Measurements from ENCODE around the gene COX6B2.
"Not testable (repeated sequence)": the region's sequence is repeated elsewhere in the genome, so short reads cannot be mapped to it uniquely, and the experiment has no call there.

The COX6B2 gene

DNA sequence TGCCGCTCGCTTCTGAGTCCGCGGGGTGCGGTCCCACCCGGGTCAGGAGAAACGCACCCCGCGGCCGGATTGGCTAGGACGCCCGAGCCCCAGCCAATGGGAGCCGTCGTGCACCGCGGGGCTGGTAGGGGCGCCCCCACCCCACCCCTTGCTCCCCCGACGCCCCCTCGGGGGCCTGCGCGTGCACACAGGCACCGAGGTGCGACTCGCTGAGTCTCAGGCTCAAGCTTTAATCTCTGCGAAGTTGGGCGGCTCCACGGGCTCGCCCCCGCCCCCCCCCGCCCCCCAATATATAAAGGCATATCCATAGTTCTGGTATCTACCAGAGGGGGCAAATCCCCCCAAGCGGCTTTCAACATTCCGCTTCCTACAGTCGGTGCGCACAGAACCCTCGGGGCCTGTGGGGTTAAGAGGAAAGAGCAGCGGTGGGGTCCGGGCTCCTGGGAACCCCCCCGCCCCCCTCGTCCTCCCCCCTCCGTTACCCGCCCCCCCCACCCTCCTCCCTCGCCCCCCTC, at the start of gene COX6B2:
TSS of gene COX6B2 (minus strand) at position 22 of the 515 bp plus-strand sequence. CDS start 198 bp downstream, outside the sequence.
- DNase-seq (ENCODE audit: low spot score), result no peak

- DNase-seq (ENCODE audit: low spot score), result no peak
These were observed 48.0 kb upstream of the COX6B2 start for GRCh38 chr19:55402509-55402908.

GRCh38 chr19:55401390-55401789, 46.9 kb upstream of the COX6B2 start:
- DNase-seq (ENCODE audit: low spot score), result not testable (repeated sequence)

DNA sequence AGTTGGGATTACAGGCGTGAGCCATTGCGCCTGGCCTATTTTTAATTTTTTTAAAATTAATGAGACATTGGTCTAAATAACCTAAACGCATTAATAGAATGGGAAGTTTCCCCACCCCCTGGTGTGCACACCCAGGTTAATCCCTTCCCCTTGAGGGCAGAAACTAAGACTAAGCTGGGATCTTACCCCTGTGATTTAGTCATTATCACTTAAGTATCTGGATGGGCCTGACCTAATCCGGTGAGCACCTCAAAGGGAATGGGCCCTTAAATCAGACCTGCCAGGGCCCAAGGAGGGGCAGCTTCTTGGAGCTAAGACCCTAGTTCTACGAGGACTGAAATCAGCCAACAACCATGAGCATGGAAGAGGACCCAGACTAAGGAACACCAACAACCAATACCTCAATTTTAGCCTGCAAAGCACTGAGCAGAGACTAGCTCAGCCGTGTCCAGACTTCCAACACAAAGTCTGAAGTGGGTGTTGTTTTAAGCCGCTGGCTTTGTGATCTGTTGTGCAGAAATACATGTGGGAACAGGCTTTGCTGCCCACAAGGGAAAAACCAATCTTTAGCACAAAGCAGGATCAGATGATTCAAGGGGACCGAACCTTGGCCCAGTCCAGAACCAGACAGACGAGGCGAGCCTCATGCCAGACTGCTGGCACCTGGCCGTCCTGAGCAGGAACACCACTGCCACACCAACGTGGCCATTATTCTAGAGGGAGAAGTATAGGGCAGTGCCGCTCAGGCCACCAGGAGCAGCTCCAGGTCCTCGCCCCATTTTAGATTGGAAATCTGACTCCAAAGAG, 46.0 kb upstream of the COX6B2 start:
- no peak for DNase-seq (ENCODE audit: low spot score)

GRCh38 chr19:55398200-55398925, 43.8 kb upstream of the COX6B2 start:
- no peak for DNase-seq (ENCODE audit: low spot score)

DNA sequence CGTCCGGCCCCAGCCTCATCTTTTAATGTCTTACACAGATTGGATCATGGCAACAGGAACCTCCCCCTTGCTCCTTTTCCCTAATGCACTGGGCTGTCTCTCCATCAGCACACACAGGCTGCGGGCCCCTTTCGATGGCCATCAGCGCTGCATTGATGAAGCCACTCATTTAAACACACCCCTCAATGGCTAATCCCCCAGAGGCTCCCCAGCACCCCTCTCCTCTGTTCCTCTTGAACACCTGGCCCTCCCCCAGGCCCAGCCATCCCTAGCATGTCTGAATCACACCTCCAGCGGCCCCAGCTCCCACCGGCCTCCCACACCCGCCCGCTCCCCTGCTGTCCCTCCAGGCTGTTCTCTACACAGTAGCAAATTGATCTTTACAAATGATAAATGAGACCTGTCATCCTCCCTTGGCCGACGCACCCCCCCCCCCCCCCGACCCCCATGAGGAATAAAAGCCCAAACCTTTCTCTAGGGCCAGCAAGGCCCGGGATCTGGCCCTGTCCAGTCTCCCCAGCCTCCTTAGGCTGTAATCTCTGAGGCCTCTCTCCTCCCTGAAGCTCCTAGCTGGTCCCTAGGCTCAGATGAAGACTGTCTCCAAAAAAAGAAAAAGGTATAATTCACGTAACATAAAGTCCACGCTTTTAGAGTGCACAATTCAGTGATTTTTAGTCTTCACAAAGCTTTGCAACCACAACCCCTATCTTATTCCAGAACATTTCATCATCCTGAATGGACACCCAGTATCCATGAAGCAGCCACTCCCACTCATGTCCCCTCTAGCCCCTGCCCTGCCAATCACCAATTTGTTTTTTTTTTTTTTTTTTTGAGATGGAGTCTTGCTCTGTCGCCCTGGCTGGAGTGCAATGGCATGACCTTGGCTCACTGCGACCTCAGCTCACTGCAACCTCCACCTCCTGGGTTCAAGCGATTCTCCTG, 38.6 kb upstream of the COX6B2 start:
- DNase-seq (ENCODE audit: low spot score), result no peak

DNA sequence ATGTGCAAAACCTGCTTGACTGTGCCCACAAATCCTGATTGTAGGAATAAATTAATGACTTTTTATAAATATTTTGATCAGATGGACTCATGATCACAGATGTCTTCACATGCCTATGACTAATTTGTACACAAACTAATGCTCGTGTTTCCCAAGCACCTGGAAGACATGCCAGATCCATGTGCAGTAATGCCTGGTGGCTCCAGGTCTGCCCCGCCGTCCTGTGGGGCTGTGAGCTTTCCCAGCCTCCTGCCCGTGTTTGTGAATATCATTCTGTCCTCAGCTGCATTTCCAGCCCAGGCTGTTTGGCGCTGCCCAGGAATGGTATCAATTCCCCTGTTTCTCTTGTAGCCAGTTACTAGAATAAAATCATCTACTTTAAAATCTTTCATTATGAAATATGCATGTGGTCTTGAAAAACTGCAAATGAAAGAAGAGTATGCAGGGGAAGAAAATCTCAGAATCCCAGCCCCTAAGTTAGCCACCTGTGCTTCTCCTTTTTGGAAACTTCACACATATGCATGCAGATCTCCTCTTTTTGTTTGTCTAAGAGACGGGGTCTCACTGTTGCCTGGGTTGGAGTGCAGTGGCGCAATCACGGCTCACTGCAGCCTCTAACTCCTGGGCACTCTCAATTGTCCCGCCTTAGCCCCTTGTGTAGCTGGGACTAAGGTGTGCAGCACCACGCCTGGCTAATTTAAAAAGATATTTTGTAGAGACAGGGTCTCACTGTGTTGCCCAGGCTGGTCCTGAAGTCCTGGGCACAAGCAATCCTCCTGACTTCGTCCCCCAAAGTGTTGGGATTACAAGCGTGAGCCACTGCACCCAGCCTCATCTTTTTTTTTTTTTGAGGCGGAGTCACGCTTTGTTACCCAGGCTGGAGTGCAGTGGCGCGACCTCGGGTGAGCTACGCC, 37.4 kb upstream of the COX6B2 start:
- no peak for DNase-seq (ENCODE audit: low spot score)

DNA sequence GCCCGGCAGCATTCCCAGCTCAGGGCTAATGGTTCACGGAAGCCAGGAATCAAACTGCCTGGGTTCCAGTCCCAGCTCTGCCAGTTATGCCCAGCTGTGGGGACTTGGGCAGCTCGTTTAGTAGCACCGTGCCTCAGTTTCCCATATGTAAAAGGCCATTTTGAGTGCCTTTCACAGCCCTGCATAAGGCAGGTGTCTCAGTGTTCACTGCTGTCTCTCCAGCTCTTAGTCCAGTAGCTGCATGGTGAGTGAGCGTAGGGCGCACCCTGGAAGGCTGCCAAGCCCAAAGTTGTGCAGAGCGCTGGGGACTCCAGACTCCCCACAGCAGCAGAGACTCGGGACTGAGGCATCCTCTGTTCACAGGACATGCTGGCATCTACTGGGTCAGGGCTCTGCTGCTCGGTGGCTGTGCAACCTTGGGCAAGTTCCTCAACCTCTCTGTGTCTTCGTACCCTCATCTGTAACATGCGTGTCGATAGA, 36.7 kb upstream of the COX6B2 start:
- DNase-seq (ENCODE audit: low spot score), result no peak

GRCh38 chr19:55390461-55390880, 36.0 kb upstream of the COX6B2 start:
- no peak for DNase-seq (ENCODE audit: low spot score)

DNA sequence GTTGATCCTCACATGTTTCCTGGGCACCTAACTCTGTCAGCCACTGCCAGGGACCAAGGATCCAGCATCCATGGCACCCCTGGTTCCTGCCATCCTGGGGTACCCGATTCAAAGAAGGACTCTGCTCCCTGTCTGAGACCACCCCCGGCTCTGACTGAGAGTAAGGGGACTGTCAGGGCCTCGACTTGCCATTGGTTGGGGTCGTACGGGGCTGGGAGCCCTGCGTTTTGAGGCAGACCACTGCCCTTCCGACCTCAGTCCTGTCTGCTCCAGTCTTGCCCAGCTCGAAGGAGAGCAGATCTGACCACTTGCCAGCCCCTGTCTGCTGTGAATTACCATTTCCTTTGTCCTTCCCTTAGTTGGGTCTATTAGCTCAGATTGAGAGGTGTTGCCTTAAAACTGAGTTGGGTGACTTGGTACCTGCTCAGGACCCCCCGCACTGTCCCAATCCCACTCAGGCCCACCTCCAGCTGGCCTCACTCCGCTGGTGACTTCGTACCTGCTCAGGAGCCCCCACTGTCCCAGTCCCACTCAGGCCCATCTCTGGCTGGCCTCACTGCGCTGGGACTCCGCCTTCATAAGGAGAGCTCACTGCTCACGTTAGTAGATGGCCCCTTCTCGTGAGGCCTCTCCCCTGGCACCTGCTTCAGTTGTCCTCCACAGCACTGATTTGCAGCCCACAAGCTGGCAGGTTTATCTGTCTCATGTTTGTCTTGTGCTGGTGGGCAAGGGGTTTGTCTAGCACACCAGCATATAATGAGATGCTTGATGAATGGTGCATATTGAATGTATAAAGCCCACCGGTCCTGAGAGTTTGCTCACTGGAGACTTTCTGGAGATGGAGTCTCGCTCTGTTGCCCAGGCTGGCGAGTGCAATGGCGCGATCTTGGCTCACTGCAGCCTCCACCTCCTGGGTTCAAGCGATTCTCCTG, 35.1 kb upstream of the COX6B2 start:
- no peak for DNase-seq (ENCODE audit: low spot score)

DNA sequence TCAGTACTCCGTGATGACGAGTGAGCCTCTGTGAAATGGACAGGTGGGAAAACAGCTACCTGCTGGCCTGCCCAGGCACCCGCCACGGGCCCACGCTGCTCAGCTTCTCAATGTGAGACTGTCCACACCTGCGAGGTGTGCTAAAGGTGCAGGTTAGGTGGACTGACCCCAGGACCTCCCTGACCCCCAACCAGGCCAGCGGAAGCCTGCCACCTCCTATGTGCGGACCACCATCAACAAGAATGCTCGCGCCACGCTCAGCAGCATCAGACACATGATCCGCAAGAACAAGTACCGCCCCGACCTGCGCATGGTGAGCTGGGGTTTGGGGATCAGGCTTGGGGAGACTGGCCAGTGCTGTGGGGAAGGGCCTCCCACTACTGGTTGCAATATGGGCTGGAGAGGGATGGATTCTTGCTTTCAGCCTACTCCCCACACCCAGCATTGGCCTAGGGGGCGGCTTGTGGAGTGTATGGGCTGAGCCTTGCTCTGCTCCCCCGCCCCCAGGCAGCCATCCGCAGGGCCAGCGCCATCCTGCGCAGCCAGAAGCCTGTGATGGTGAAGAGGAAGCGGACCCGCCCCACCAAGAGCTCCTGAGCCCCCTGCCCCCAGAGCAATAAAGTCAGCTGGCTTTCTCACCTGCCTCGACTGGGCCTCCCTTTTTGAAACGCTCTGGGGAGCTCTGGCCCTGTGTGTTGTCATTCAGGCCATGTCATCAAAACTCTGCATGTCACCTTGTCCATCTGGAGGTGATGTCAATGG, 33.4 kb upstream of the COX6B2 start:
- DNase-seq (ENCODE audit: low spot score), result no peak

GRCh38 chr19:55386493-55386971, 32.0 kb upstream of the COX6B2 start:
- no peak for DNase-seq (ENCODE audit: low spot score)

GRCh38 chr19:55385724-55386492, 31.4 kb upstream of the COX6B2 start, which contains the start of gene RPL28:
TSS of gene RPL28 (plus strand) at chr19:55385932. CDS start at chr19:55386358, 426 bp downstream.
- DNase-seq (ENCODE audit: low spot score), result peak; percentile 93

DNA sequence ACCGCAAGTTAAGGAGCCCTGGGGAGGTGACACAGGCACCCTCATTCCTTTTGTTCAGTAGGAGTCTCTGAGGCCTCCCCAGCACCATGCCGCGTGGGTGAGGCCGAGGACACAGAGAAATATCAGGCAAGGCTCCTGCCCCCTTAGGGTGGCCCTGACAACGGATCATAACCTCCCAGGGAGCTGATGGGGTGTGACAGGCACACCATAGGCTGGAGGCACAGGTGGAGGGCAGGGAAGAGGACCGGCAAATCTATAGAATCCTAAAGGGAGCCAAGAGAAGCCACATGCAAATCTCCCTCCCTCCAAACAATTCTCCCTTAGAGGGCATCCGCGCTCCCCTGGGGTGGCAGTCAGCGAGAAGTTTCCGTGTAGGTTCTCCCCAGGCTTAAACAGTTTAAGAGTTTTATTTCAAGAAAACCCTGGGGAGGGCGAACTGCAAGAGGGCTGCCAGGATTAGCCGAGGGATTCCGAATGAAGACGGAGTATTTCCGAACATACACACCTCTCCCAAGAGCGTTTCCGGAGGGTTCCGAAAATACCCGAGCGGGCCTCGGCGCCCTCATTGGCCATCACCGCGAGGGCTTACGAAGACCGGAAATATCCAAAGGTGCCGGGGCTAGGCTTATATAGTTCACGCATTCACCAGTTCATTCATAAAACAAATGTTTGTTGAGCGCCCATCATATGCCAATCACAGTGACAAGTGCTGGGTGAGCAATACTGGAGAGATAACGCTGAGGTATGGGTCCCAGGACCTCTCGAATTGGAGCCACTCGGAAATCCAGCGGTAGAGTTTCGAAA, 30.6 kb upstream of the COX6B2 start:
- peak; percentile 86 for DNase-seq (ENCODE audit: low spot score)

GRCh38 chr19:55384131-55384919, 29.8 kb upstream of the COX6B2 start, which contains the start of gene TMEM238:
TSS of gene TMEM238 (minus strand) at chr19:55384292. CDS start at chr19:55384259, 33 bp downstream.
- peak; percentile 54 for DNase-seq (ENCODE audit: low spot score)
